SW 1271 (cell line): Measurements from ENCODE around the gene KIF26A.
"Not testable (repeated sequence)": the region's sequence is repeated elsewhere in the genome, so short reads cannot be mapped to it uniquely, and the experiment has no call there.

Experiments
- DNase-seq, 2 experiments: peaks; one replicate each; lab custom pipeline; 2025; lab: John Stamatoyannopoulos, UW

KIF26A gene

DNA sequence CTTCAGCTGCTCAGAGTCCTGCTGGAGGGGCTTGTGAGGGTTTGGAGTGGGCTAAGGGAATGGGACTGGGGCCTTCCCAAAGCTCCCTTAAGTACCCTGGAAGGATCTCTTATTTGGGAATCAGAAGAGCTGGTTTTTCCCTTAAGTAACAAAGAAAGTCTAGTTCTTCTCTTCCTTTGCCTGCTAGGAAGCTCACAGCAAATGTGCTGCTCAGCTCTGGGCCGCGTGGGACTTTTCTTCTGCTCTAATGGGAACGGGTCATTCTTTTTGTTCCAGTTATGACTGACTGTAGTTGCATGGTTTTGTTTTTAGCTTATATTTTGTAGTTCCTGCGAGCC, 6.0 kb downstream of the KIF26A start:
- DNase-seq, result no peak

DNA sequence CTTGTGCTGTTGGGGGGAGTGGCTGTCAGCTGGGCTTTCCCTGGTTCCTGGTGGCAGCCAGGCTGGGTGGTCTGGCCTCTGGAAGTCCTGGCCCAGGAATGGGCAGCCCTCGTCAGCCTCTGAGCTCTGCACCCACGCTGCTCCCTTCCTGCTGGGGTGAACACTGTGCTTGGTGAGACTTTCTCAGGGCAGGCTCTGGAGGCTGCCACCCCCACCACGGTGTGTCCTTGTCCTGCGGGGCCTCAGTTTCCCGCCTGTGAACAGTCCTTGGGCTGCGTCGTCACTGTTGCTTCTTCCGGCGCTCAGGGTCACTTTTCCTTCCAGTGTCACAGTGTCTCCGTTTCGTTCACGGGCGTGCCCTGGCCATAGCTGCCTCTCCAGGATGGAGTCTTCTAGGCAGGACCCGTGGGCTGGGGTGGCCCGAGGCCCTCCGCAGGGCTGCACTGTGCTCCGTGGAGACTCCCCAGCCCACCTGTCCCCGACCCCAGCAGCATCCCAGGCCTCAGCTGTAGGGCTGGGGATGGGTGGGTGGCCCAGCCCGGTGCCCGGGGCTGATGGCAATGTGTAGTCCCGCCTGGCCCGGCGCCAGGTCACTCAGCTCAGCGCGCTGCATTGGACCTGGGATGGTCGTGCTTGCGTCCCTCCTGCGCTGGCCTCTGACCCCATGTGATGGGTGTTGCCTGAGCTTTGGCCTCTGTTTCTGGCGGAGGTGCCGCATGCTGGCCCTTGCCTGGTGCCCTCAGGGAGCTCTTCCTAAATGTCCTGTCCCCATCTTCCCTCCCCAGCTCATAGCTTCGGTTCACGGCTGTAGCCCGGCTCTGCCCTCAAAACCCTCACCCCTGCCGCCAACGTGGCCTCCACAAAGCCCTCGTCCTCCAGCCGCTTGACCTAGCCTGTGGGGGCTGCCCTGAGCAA, 6.8 kb downstream of the KIF26A start:
- no peak for DNase-seq

DNA sequence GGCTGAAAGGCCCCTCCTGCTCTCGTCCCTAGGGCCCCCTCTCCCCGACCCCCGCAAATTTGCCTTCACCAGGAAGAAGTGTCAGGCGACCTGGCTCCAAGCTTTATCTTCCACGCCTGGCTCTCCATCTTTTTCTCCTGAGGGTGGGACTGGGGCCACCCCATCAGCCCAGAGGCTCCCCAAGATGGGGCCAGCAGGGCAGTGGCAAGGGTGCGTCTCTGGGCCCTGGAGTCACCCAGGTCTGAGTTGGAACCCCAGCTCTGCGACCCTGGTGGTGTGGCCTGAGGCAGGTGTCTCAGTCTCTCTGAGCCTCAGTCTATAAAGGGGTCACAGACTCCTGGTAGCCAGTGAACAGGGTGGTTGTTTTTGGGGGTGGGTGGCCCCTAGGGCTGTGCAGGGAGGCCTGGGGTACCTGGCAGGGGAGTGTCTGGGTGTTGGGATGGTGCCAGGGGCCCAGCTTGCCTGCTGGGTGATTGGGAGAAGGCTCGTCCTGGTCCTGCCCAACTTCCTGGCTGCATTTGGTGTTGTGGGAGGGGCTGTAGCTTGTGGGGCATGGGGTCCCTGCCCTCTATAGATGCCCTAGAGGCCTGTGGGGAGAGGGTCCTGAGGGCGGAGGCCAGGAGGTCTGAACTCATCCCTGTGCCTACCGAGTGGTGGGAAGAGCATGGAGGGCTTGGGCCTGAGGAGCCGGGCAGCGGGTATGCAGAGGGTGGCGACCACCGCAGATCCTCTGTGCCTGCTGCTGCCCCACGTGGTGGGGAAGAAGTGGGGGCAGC, 7.6 kb downstream of the KIF26A start:
- DNase-seq, result no peak

DNA sequence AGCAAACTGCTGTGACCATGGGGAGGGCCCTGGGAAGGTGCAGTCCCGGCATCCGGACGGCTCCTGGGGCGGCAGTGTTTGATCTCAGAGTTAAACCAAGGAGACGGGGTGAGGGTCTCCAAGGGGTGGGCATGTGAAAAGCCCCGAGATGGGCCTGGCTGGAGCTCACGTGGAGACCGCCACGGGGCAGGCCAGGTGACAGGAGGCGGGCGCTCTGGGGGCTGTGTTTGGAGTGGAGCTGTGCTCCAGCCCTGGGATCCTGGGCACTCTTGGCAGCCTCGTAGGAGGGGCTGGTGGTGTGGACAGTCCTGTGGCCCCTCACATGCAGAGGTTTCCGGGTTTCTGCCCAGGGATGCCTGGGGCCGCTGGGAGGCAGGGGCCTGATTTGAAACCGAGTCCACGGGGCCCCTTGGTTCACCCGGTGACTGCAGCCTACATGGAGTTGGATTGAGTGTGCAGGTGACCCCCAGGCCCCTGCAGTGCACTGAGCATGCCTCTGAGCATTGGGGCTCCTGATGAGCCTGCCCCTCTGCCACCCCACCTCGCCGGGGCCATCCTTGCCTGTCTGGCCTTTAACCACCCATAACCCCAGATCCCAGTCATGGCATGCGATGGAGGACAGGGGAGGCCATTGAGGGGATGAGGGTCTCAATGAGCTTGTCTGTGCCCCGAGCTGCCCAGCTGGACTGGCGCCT, 8.4 kb downstream of the KIF26A start:
- no peak for DNase-seq

DNA sequence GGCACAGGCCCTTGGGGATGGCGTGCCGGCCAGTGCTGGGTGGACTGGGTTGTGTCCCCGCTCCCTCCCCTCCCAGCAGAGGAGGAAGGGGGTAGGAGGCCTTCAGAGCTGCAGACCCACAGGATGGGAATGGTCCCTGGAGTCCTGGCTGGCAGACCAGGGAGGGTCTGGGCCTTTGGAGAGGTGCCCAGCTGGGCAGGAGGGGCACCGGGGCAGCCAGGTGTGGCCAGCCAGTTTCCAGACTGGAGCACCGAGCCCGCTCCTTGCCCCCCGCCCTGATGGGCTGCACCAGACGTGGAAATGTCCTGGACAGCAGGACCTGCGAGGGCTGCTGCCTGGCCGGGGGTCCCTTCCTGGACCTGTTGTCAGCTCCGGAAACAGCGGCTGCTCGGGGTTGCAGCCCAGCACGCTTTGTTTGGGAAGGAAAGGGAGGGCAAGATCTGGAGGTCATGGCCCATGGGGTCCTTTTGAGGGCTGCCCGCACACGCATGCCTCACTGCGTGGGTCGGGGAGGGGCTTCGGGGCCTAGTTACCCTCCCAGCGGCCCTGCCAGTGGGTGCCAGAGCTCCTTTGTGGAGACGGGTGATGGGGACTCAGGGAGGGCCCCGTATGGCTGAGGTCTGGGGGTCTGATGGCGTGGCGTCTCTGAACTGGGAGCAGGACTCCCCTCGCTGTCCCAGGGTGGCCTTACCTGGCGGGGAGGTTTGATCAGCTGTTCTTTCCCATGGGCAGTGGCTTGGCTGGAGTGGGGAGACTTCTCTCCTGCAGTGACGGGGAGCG, 9.1 kb downstream of the KIF26A start:
- no peak for DNase-seq

DNA sequence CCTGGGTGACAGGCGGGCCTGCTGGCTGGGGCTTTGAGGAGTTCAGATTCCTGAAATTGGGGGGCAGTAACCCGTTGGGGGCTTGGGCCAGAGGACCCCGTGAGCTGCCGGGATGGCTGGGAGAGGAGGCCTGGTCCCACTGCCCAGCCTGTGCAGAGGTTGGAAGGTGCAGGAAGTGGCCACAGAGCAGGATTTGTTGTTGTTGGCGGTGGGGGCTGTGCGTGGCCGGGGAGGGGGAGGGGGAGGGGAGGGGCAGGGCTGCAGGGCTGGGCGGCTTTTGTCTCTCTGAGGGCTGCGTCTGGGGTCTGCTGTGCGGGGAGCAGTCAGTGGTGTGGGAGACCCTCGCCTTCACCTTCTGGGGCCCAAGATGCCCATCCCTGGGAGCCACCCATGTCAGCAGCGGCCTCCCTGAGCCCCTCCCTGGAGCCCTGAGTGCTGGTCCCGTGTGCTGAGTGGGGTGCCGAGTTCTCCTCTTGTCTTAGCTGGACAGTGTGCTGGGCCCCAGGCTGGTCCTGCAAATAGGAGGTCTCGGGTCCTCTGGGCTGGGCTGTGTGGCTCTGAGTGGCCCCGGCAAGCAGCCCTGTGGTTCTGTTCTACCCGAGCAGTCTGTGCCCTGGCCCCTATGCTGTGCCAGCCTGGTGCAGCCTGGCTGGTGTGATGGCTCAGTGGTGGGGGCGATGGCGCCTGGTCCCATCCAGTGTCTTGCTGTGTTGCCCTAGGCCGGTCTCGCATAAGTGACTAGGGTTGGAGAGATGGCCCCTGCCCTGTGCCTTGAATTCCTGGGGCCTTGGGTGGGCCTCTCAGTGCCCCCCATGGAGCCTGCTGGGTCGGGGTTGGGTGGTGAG, 10.3 kb downstream of the KIF26A start:
- DNase-seq, result no peak

DNA sequence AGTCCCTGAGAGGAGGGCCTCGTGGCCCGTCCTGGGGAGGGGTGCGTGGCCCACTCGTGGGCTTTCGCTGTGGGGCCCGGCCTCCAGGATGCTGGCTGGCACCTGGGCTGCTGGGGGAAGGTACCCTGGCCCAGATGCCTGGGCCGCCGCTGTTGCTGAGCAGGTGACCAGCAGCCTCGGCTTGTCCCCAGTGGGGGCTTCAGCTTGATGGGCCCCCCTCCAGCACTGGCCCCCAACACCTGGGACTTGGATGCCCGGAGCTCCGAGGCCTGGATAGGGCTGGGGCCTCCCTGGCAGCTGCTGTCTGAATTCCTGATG, 10.8 kb downstream of the KIF26A start:
- DNase-seq, result no peak

DNA sequence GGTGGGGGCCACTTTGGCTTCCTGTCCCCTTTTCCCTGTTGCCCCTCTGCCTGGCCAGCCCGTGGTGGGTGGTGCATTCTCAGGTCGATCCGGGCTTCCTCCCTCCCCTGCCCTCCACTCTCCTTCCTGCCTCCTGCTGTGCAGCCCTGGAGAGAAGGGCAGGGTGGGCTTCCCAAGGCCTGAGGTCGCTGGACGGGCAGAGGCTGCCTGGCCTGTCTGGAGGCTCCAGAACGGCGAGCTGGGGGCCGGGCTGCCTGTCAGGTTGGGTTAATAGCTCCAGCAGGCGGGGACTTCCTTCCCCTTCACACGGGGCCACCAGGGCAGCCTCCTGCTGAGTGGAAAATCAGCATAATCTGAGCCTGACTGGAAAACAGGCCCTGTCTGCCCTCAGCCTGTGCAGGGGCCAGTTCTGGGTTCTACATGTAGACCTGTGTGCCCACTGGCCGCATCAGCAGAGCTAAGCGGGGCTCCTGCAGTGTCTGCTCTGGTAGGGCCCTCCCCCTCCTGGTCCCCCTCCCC, 11.3 kb downstream of the KIF26A start:
- peak in 1 of 2 experiments; percentile 16 for DNase-seq

DNA sequence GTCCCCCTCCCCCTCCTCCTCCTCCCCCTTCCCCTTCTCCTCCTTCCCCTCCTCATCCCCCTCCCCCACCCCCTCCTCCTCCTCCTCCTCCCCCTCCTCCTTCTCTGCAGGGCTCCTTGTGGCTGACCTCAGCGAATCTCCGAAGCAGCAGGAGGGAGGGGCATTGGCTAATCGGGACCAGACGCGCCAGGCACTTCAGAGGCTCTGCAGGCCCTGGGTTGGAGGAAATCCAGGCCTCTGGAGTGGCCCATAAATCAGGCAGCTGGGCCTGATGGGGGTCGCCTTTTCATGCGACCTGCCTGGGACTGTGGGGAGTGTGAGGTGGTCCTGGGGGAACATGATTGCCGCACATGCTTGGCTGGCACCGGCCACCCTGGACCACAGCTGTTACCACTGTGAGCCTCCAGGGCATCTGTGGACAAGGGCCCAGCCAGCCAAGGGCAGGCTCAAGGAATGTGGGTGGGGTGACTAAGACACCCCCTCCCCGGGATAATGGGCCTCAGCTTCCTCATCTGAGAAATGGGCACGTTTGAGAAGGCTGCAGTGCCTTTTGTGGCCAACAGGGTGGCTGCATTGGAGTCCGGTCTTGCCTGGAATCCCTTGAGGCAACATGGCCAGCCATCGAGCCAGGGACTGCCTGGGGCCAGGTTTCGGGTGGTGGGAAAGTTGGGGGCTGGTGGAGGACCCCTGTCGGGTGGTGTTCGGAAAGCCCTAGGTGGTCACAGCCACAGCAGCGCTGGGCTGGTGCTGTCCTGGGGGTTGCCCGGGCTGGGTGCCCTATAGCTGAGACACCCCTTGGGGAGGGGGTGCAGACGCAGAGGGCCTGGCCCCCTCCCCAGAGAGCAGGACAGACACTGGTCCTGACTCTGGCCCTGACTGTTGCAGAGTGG, 12.0 kb downstream of the KIF26A start:
- no peak for DNase-seq

DNA sequence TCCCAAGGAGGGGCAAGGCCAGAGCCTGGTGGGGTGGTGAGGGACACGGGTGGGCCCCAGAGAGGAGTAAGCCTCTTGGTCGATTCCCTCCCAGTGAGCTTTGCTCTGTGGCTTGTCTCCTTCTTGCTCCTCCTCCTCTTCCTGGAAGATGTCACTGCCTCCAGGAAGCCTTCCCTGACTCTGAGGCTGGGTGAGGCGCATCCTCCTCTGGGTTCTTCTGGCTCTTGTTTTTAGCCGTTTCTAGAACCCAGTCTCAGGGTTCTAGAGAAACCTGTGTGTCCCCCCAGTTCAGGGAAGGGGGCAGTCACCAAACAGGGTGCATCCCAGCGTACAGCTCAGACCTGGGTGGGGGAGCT, 12.6 kb downstream of the KIF26A start:
- no peak for DNase-seq

DNA sequence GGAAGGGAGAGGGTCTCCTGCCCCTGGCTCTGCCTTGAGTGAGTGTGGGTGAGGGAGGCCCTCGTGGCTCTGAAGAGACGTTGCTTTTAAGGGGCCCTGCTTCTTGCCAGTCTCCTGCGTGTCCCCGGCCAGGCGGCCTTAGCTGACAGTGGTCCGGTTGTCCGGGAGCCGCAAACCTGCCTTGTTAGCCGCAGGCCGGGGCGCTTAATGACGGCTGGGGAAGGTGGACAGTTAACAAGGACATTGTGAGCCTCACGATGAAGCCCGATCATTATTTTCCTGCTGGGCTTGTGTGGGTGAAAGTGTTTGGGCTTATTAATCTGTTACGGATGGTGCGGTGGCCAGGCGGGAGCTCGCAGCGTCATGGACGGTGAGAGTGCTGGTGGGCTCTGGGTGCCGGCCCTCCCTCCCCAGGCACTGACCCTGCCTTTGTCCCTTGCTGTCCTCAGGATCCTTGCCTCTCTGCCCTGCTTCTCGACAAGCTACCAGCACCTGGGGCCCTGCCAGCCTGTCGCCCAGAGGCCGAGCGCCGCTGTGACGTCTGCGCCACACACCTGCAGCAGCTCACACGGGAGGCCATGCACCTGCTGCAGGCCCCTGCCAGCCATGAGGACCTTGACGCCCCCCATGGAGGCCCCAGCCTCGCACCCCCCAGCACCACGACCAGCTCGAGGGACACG, 13.3 kb downstream of the KIF26A start:
- no peak for DNase-seq

DNA sequence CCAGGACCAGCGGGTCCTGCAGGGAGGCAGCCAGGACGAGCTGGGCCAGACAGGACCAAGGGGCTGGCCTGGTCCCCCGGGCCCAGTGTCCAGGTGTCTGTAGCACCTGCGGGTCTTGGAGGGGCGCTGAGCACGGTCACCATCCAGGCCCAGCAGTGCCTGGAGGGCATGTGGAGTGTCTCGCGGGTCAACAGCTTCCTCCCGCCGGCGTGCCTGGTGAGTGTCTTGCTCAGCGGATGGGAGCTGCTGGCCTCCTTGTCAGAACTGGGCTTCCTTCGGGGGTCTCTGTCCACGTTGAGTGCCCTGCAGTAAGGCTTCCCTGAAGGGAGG, 13.8 kb downstream of the KIF26A start:
- DNase-seq, result no peak

DNA sequence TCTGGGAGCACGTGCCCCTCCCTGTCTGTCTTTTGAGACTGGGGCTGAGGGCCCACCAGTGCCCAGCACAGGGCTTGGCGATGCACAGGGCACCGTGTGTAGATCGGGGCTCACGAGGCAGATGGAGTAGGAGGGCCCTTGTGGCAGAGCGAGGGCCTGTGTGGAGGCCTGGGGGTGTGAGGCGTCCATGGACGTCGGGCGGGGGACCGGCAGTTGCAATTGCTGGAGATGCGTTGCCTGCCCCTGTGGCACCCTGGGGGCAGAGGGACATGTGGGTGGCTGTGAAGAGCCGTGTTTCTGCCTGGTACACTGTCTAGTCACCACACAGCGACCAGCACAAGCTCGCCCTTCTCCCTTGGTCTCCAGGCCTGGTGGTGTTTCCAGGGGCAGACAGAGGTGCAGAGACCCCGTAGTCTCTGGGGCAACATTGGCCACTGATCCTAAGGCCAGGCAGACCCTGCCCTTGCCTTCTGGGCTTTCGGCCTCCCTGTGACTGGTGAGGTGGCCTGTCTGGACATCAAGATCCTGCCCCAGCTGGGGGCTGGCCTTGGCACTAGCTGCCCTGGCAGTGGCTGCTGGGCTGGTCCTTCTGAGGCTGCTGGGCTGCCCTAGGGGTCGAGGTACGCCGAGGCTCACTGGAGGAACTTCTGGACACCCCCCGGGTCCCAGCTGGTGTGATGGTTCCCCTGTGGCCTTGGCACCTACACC, 14.5 kb downstream of the KIF26A start:
- no peak for DNase-seq

DNA sequence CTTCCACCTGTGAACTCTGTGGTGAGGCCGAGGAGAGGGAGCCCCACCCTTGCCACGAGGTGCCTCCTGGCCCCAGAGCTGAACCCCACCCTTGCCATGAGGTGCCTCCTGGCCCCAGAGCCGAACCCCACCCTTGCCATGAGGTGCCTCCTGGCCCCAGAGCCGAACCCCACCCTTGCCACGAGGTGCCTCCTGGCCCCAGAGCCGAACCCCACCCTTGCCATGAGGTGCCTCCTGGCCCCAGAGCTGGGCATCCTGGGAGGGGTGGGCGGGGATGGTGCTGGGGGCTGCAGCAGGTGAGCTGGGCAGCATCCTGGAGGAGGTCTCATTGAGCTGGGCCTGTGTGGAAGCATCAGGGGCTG, 15.0 kb downstream of the KIF26A start:
- not testable (repeated sequence) for DNase-seq

DNA sequence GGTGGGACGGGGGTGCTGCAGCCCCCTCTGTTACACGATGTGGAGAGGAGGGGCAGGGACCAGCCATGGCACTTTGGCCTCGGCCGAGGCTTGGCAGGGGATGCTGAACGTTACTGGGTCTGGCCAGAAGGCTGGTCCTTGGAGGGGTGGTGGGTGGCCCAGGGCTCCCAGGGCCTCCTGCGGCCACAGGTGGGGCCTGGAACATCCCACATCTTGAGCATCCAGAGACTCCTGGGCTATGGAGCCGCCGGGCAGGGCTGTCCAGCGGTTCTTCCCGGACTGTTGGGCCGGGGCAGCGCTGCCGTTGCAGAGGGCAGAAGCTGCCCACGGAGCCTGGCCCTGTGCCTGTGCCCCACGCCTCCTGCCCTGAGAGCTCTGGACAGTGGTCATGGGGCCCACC, 15.9 kb downstream of the KIF26A start:
- DNase-seq, result no peak

DNA sequence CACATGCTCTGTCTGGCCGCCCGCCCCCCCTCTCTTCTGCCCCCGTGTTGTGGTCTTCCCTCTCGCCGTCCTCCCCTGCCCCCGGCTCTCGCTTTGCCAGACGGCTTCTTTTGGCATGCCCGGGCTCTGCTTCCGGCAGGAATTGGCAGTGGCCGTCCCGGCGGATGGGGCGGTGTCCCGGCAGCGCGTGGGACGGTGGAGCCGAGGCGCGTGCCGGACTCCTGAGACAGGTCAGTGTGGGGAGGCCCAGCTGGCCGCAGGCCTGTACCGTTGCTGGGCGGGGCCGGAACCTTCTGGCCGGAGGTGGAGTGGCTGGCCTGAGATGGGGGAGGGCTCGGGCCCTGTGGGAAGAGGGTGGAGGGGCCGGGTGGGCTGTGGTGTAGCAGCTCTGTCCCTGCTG, 17.1 kb downstream of the KIF26A start:
- DNase-seq, result no peak

DNA sequence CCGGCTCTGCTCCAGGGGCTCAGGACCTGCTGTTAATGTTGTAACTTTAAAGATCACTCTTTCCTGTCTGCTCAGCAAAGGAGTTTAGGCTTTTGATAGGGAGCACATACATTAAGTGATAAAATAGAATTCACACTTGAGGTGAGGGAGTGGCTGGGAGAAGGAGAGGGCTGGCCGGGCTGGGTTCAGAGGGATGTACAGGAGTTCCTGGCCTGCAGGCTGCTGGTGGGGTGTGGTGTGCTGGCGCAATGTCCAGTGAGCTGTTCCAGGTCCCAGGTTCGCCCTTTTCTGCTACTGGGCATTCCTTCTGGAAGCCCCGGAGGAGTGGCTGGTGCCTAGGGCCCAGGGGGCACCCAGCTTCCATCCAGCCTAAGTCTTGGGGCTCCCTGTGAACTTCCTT, 17.8 kb downstream of the KIF26A start:
- no peak for DNase-seq

DNA sequence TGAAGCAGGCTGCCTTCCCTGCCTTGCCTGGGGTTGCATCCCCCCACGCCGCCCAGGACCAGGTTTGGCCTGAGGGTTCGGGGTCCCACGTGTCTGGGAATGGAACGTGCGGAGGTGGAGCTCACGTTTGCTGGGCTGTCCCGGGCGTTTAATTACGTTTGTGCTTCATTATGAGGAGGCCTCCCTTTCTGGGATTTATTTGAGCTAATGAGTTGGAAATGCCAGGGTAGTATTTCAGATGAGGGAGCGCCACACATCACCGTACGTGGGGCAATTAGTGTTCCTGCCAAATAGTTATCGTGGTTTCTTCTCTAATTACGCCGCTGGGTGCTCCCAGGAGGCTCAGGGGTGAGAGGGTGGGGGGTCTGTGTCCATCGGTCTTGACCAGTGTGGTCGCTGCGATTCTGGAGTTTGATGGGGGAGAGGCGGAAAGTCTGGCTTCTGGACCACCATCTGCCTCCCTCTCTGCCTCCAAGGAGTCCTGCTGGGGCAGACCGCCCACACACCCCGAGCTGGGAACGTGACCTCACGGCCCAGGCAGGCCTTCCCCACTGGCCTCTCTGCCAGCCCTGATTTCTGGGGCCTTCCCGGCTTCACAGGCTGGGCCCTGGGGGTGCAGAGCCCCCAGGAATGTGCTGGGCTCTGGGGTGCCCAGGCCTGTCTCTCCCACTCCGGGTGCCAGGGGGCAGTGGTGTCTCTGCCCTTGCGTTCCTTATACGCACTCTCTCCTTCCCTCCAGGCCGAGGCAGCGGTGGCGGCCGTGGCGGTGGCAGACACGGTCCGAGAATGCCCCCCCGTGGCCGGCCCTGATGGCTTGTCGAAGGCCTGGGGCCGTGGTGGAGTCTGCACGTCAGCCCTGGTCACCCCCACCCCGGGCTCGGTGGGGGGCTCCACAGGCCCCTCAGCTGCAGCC, 18.9 kb downstream of the KIF26A start:
- DNase-seq, result no peak
